ENCODE results near the gene SUGCT.
"Not testable (repeated sequence)": the region's sequence is repeated elsewhere in the genome, so short reads cannot be mapped to it uniquely, and the experiment has no call there.

Gene SUGCT

DNA sequence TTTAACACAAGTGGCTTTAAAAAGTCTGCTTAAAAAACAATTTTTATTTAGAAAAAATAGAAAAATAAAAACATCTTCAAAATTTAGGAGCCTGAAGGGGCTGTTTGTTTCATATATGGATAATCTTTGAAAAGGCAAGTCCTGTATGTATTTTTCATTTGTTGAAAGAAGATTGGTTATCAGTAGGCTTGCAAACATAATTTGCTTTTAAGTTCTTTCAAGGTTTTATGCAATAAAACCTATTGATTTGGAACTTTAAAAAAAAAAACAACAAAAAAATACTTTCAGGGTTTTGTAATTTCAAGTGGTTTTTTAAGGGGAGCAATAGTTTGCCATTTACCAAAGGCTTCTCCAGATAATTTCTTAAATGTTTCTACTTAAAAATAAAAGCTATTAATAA, 36.0 kb upstream of the SUGCT start:
- DNase-seq (ENCODE audit: extremely low spot score), result no peak
- TF ChIP-seq, protein P1, sequence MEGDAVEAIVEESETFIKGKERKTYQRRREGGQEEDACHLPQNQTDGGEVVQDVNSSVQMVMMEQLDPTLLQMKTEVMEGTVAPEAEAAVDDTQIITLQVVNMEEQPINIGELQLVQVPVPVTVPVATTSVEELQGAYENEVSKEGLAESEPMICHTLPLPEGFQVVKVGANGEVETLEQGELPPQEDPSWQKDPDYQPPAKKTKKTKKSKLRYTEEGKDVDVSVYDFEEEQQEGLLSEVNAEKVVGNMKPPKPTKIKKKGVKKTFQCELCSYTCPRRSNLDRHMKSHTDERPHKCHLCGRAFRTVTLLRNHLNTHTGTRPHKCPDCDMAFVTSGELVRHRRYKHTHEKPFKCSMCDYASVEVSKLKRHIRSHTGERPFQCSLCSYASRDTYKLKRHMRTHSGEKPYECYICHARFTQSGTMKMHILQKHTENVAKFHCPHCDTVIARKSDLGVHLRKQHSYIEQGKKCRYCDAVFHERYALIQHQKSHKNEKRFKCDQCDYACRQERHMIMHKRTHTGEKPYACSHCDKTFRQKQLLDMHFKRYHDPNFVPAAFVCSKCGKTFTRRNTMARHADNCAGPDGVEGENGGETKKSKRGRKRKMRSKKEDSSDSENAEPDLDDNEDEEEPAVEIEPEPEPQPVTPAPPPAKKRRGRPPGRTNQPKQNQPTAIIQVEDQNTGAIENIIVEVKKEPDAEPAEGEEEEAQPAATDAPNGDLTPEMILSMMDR (IDR thresholded peaks at IDR 0.05; ENCODE audit: control extremely low read depth, extremely low read depth, low read depth, missing control alignments), result no peak
- ChIA-PET CTCF (interaction anchor here (1.3 to 1.7 kb wide), 3 partner anchors 36 to 47 kb away, joined by 3 to 5 read pairs (median 3); partner anchors contain the start of genes MPLKIP and SUGCT), POLR2A (no interaction called here)

DNA sequence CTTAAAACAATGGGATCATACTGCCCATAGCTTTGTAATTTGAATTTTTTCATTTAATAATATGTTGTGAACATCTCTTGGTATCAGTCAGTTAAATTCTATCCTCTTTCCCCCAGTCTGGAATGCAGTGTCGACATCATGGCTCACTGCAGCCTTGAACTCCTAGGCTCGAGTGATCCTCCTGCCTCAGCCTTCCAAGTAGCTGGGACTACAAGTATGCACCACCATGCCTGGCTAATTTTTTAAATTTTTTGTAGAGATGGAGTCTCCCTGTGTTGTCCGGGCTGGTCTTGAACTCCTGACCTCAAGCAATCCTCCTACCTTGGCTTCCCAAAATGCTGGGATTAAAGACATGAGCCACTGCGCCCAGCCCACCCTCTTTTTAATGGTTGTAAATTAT, 35.0 kb upstream of the SUGCT start:
- ChIA-PET CTCF (no interaction called here), POLR2A (no interaction called here)
- DNase-seq (ENCODE audit: extremely low spot score), result no peak
- TF ChIP-seq, protein P1 (IDR thresholded peaks at IDR 0.05; ENCODE audit: control extremely low read depth, extremely low read depth, low read depth, missing control alignments), result no peak

DNA sequence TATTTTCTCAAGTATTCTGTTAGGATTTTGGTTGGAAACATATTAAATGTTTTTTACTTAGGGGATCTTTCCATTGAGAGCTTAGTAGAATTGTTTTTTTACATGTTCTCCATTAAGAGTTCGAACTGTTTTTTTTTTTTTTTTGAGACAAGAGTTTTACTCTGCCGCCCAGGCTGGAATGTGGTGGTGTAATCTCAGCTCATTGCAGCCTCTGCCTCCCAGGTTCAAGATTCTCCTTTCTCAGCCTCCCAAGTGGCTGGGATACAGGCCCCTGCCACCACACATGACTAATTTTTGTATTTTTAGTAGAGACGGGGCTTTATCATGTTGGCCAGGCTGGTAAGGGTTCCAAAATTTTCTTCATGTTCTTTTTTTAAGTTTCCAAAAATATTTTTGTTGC, 33.6 kb upstream of the SUGCT start:
- TF ChIP-seq, protein P1 (IDR thresholded peaks at IDR 0.05; ENCODE audit: control extremely low read depth, extremely low read depth, low read depth, missing control alignments), result no peak
- ChIA-PET POLR2A (no interaction called here), CTCF (interaction anchor here (1.2 to 1.7 kb wide), 3 partner anchors 11 to 49 kb away, joined by 3 to 6 read pairs (median 3); no protein-coding TSS in a partner anchor)
- DNase-seq (ENCODE audit: extremely low spot score), result no peak

DNA sequence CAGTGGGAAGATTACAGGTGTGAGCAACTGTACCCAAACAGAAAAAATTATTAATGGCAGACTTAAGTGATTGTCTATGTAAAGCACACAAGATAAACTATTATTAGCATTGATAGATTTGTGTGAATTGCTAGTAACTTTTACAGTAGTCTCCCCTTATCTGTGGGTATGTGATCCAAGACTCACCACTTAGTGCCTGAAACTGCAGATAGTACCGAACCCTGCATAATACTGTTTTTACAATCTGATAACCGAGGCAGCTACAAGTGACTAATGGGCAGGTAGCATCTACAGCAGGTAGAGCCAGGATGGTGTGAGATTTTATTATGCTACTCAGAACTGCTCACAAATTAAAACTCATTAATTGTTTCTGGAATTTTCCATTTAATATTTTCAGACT, 31.9 kb upstream of the SUGCT start:
- no peak for DNase-seq (ENCODE audit: extremely low spot score)
- POLR2A ChIA-PET, result no interaction called here
- TF ChIP-seq, protein P1 (IDR thresholded peaks at IDR 0.05; ENCODE audit: control extremely low read depth, extremely low read depth, low read depth, missing control alignments), result no peak
- CTCF ChIA-PET, result no interaction called here

DNA sequence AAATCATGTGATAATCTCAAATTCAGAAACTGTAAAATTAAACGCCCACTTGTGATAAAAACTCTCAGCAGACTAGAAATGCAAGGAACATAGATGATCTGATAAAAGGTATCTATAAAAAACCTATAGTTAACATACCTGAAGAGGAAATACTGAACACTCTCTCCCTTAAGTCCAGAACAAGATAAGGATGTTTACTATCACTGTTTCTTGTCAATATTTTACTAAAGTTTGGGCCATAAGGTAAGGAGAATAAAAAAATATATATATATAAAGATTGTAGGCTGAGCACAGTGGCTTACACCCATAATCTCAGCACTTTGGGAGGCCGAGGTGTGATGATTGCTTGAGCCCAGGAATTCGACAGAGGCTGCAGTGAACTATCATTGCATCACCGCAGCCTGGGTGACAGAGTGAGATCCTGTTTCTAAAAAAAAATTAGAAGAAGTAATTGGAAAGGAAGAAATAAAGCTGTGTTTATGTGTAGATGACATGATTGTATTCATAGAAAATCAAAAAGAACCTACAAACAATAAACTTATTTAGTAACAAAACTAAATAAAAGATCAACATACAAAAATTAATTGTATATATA, 28.8 kb upstream of the SUGCT start:
- DNase-seq (ENCODE audit: extremely low spot score), result no peak
- TF ChIP-seq, protein P1 (IDR thresholded peaks at IDR 0.05; ENCODE audit: control extremely low read depth, extremely low read depth, low read depth, missing control alignments), result no peak
- ChIA-PET POLR2A (no interaction called here), CTCF (no interaction called here)

DNA sequence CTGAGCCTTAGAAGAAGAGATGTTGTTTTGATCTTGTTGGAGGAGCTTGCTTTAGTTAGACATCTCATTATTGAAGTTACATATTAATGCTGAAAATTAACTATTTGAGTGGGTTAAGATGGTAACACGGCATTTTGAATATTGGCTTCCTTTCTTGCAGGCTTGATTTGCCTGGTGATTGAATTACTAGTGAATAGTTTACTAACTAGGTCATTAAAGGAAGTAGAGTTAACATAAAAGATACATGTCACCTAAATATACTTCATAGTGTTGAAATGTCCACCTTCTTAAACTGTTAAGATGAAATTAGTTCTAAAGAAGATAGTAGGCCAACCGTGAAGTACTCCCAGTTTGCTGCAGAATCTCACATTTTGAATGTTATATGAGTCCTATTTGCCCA, 18.9 kb upstream of the SUGCT start:
- ChIA-PET POLR2A (no interaction called here), CTCF (interaction anchor here (1.3 kb wide), 1 partner anchor 18 kb away, joined by 3 read pairs; the partner anchor contains the start of gene MPLKIP)
- TF ChIP-seq, protein P1 (IDR thresholded peaks at IDR 0.05; ENCODE audit: control extremely low read depth, extremely low read depth, low read depth, missing control alignments), result no peak
- DNase-seq (ENCODE audit: extremely low spot score), result no peak

DNA sequence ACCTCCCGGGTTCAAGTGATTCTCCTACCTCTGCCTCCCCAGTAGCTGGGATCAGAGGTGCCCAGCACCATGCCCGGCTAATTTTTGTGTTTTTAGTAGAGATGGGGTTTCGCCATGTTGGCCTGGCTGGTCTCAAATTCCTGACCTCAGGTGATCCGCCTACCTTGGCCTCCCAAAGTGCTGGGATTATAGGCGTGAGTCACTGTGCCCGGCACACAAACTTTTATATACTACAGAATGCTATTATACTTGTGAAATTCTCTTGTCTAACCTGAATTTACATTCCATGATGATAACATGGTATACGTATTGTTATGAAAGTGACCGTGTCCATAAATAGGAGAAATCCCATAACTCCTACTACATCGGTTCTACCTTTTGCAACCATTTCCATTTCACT, 17.6 kb upstream of the SUGCT start:
- DNase-seq (ENCODE audit: extremely low spot score); POLR2A ChIA-PET: not testable (repeated sequence)
- CTCF ChIA-PET, result interaction anchor here (1.1 to 1.3 kb wide), 2 partner anchors 9 to 17 kb away, joined by 3 read pairs; partner anchors contain the start of gene MPLKIP

DNA sequence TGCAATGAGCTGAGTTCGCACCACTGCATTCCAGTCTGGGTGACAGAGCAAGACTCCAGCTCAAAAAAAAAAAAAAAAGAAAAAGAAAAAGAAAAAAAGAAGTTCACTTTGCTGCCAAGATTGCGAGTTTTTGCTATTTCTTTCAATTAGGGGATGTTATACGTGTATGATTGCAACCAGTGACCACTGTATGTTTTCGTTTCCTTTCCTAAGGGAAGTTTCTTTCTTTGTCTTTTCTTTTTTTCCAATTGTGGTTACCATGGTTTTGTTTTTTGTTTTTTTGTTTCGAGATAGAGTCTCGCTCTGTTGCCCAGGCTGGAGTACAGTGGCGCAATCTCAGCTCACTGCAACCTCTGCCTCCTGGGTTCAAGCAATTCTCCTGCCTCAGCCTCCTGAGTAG, 16.6 kb upstream of the SUGCT start:
- POLR2A ChIA-PET; DNase-seq (ENCODE audit: extremely low spot score): not testable (repeated sequence)
- CTCF ChIA-PET, result interaction anchor here (0.9 kb wide), 1 partner anchor 17 kb away, joined by 4 read pairs; the partner anchor contains the start of gene SUGCT
